ENCODE results near the gene TSTD2.

The TSTD2 gene

GRCh38 chr9:97632985-97633858 lies at the start of gene TSTD2, which contains the start of gene NCBP1:
Gene TSTD2, minus strand, starts transcription at chr9:97633368. Its CDS starts 5,806 bp downstream, at chr9:97627562.
Gene NCBP1, plus strand, starts transcription at chr9:97633821. Its CDS starts 61 bp downstream, at chr9:97633882.
- peak; percentile 98 for DNase-seq (ENCODE audit: low spot score)
- Histone ChIP-seq H3K27ac (peak within 1 kb of the TSS; percentile 94 to 96), H3K4me3 (peak within 1 kb of the TSS; percentile 89)
- no peak for TF ChIP-seq CTCF (IDR thresholded peaks at IDR 0.05)

- TF ChIP-seq CTCF (IDR thresholded peaks at IDR 0.05) = no peak
- DNase-seq (ENCODE audit: low spot score) = no peak
- H3K27ac ChIP-seq = no peak overlapping the region
Measured at GRCh38 chr9:97682242-97682641, 49.1 kb upstream of the TSTD2 start.

GRCh38 chr9:97675655-97676054 lies 42.5 kb upstream of the TSTD2 start:
- Histone ChIP-seq H3K27ac (peak overlapping the region; percentile 46 to 62), H3K4me3 (no peak overlapping the region)
- DNase-seq (ENCODE audit: low spot score) = no peak
- TF ChIP-seq CTCF (IDR thresholded peaks at IDR 0.05) = no peak

More at GRCh38 chr9:97682242-97682641, 49.1 kb upstream of the TSTD2 start:
- H3K4me3 ChIP-seq = no peak overlapping the region

- no peak for DNase-seq (ENCODE audit: low spot score)
- Histone ChIP-seq H3K4me3 (no peak overlapping the region), H3K27ac (no peak overlapping the region)
- no peak for TF ChIP-seq CTCF (IDR thresholded peaks at IDR 0.05)
Measured at GRCh38 chr9:97673922-97674321, 40.8 kb upstream of the TSTD2 start.

- TF ChIP-seq CTCF (IDR thresholded peaks at IDR 0.05) = no peak
- Histone ChIP-seq H3K4me3 (no peak overlapping the region), H3K27ac (no peak overlapping the region)
- no peak for DNase-seq (ENCODE audit: low spot score)
Measured at GRCh38 chr9:97672403-97672802, 39.2 kb upstream of the TSTD2 start.

GRCh38 chr9:97670586-97670985 lies 37.4 kb upstream of the TSTD2 start:
- Histone ChIP-seq H3K27ac (no peak overlapping the region), H3K4me3 (no peak overlapping the region)
- DNase-seq (ENCODE audit: low spot score) = no peak
- no peak for TF ChIP-seq CTCF (IDR thresholded peaks at IDR 0.05)

- no peak overlapping the region for H3K27ac ChIP-seq
- H3K4me3 ChIP-seq = no peak overlapping the region
- DNase-seq (ENCODE audit: low spot score) = no peak
- TF ChIP-seq CTCF (IDR thresholded peaks at IDR 0.05) = no peak
Measured at GRCh38 chr9:97668485-97668884, 35.3 kb upstream of the TSTD2 start.
